ENCODE measurements around the gene KCNH4. TPM values are rescaled to one million over a fixed set of nuclear protein-coding genes. Genes with fewer than 3 reads are reported as not detected.

Gene KCNH4
- total and polyA plus RNA-seq, 2 of the 13 experiments (the other 11 are each of a cell fraction or from before 2014, with no cell fraction given) = 0.01 to 0.09 TPM

GRCh38 chr17:42179911-42180410 lies 981 bp downstream of the KCNH4 start (continued):
- no peak for TF ChIP-seq ARNTL (CRISPR knock-in tag; IDR thresholded peaks at IDR 0.05)
- no peak for TF ChIP-seq CBFB (CRISPR knock-in tag; IDR thresholded peaks at IDR 0.05)
- TF ChIP-seq ZNF782 (CRISPR knock-in tag; IDR thresholded peaks at IDR 0.05; ENCODE audit: borderline replicate concordance) = peak; percentile 75; the same call in 1 of the 2 replicates
- TF ChIP-seq SMARCC2 (IDR thresholded peaks at IDR 0.05) = no peak
- no peak for TF ChIP-seq ZNF253 (CRISPR knock-in tag; IDR thresholded peaks at IDR 0.05; ENCODE audit: borderline replicate concordance)
- TF ChIP-seq ZSCAN21 (CRISPR knock-in tag; IDR thresholded peaks at IDR 0.05; ENCODE audit: borderline replicate concordance) = 0 out of 2 replicates have a peak, but pooled peaks have one; percentile 75
- no peak for TF ChIP-seq PBX2 (CRISPR knock-in tag; IDR thresholded peaks at IDR 0.05)
- 0 out of 2 replicates have a peak, but pooled peaks have one; percentile 33 for TF ChIP-seq NFE2 (CRISPR knock-in tag; IDR thresholded peaks at IDR 0.05)
- TF ChIP-seq ZNF260 (CRISPR knock-in tag; IDR thresholded peaks at IDR 0.05; ENCODE audit: borderline replicate concordance, low read depth) = no peak
- TF ChIP-seq TFDP2 (CRISPR knock-in tag; IDR thresholded peaks at IDR 0.05) = peak; percentile 63; the same call in 1 of the 2 replicates
- TF ChIP-seq PCBP2 (optimal IDR thresholded peaks at IDR 0.05; ENCODE audit: low read depth, low read length, poor library complexity, severe bottlenecking) = no peak
- TF ChIP-seq PATZ1 (CRISPR knock-in tag; IDR thresholded peaks at IDR 0.05) = peak; percentile 75
- no peak for TF ChIP-seq RFX5 (IDR thresholded peaks at IDR 0.05; ENCODE audit: low read depth, low read length)
- peak; percentile 95 for TF ChIP-seq ZBTB26 (CRISPR knock-in tag; IDR thresholded peaks at IDR 0.05; ENCODE audit: borderline replicate concordance)
- peak; percentile 93 for TF ChIP-seq SAP130 (CRISPR knock-in tag; IDR thresholded peaks at IDR 0.05; ENCODE audit: low read depth)
- TF ChIP-seq ZBTB8A (CRISPR knock-in tag; IDR thresholded peaks at IDR 0.05; ENCODE audit: borderline replicate concordance, low read depth) = no peak
- TF ChIP-seq ZSCAN31 (CRISPR knock-in tag; IDR thresholded peaks at IDR 0.05; ENCODE audit: low read depth) = peak; percentile 96
- no peak for TF ChIP-seq SRSF9 (IDR thresholded peaks at IDR 0.05; ENCODE audit: borderline replicate concordance, insufficient read depth, low read depth, low read length, poor library complexity, severe bottlenecking)
- no peak for TF ChIP-seq JUN (CRISPR knock-in tag; IDR thresholded peaks at IDR 0.05)
- peak; percentile 79; the same call in 1 of the 2 replicates for TF ChIP-seq TFDP1 (CRISPR knock-in tag; IDR thresholded peaks at IDR 0.05; ENCODE audit: borderline replicate concordance)

Data from HepG2 (cell line).